ENCODE results near the gene THSD4.

Gene THSD4

GRCh38 chr15:71515375-71516186 is 400.3 kb downstream of the THSD4 start:
- no peaks in the 10 kb centered on the region for H3K27me3 ChIP-seq
- no peak for TF ChIP-seq Cebpa-rat (IDR thresholded peaks at IDR 0.05)
- no peak overlapping the region for H3K4me2 ChIP-seq
- H3K4me3 ChIP-seq = no peak overlapping the region
- H3K27ac ChIP-seq = no peak overlapping the region
- H3K4me1 ChIP-seq = no peaks in the 10 kb centered on the region
- no peaks in the 10 kb centered on the region for H3K9me3 ChIP-seq
- no peaks in the 10 kb centered on the region for H4K20me1 ChIP-seq
- H3K36me3 ChIP-seq = no peaks in the 10 kb centered on the region
- H3K9ac ChIP-seq = no peak overlapping the region

GRCh38 chr15:71517751-71518150 is 402.5 kb downstream of the THSD4 start:
- no peak overlapping the region for H3K4me2 ChIP-seq
- H3K9me3 ChIP-seq = no peaks in the 10 kb centered on the region
- H3K9ac ChIP-seq = no peak overlapping the region
- TF ChIP-seq Cebpa-rat (IDR thresholded peaks at IDR 0.05) = no peak
- H3K36me3 ChIP-seq = no peaks in the 10 kb centered on the region
- H4K20me1 ChIP-seq = no peaks in the 10 kb centered on the region
- no peaks in the 10 kb centered on the region for H3K27me3 ChIP-seq
- H3K27ac ChIP-seq = no peak overlapping the region
- H3K4me1 ChIP-seq = no peaks in the 10 kb centered on the region
- no peak overlapping the region for H3K4me3 ChIP-seq

GRCh38 chr15:71518661-71519060 is 403.4 kb downstream of the THSD4 start:
- H3K9ac ChIP-seq = no peak overlapping the region
- no peak for TF ChIP-seq Cebpa-rat (IDR thresholded peaks at IDR 0.05)
- no peak overlapping the region for H3K27ac ChIP-seq
- no peaks in the 10 kb centered on the region for H3K27me3 ChIP-seq
- no peaks in the 10 kb centered on the region for H3K4me1 ChIP-seq
- H3K4me2 ChIP-seq = no peak overlapping the region
- no peaks in the 10 kb centered on the region for H3K36me3 ChIP-seq
- H4K20me1 ChIP-seq = no peaks in the 10 kb centered on the region
- no peak overlapping the region for H3K4me3 ChIP-seq
- H3K9me3 ChIP-seq = no peaks in the 10 kb centered on the region

GRCh38 chr15:71526060-71526820 is 411.0 kb downstream of the THSD4 start:
- no peak overlapping the region for H3K4me2 ChIP-seq

GRCh38 chr15:71529361-71529760 is 414.1 kb downstream of the THSD4 start:
- no peak overlapping the region for H3K9ac ChIP-seq
- no peak overlapping the region for H3K4me3 ChIP-seq
- H3K4me1 ChIP-seq = no peaks in the 10 kb centered on the region
- H3K27ac ChIP-seq = no peak overlapping the region
- no peaks in the 10 kb centered on the region for H4K20me1 ChIP-seq
- H3K4me2 ChIP-seq = no peak overlapping the region
- no peak for TF ChIP-seq Cebpa-rat (IDR thresholded peaks at IDR 0.05)
- no peaks in the 10 kb centered on the region for H3K27me3 ChIP-seq
- peaks cover 5% of the 10 kb centered on the region; the same call in 1 of the 2 replicates for H3K9me3 ChIP-seq
- H3K36me3 ChIP-seq = no peaks in the 10 kb centered on the region

More at GRCh38 chr15:71526060-71526820, 411.0 kb downstream of the THSD4 start:
- H4K20me1 ChIP-seq = no peaks in the 10 kb centered on the region
- H3K9me3 ChIP-seq = no peaks in the 10 kb centered on the region
- H3K27me3 ChIP-seq = no peaks in the 10 kb centered on the region
- no peak overlapping the region for H3K4me3 ChIP-seq
- H3K4me1 ChIP-seq = no peaks in the 10 kb centered on the region
- H3K9ac ChIP-seq = no peak overlapping the region
- no peaks in the 10 kb centered on the region for H3K36me3 ChIP-seq
- no peak overlapping the region for H3K27ac ChIP-seq
- TF ChIP-seq Cebpa-rat (IDR thresholded peaks at IDR 0.05) = no peak

- H3K4me1 ChIP-seq = no peaks in the 10 kb centered on the region
- H3K9ac ChIP-seq = no peak overlapping the region
- H3K27me3 ChIP-seq = no peaks in the 10 kb centered on the region
- no peak overlapping the region for H3K4me3 ChIP-seq
- peaks cover 5% of the 10 kb centered on the region; the same call in 1 of the 2 replicates for H3K9me3 ChIP-seq
- H4K20me1 ChIP-seq = no peaks in the 10 kb centered on the region
- H3K27ac ChIP-seq = no peak overlapping the region
- H3K4me2 ChIP-seq = no peak overlapping the region
- TF ChIP-seq Cebpa-rat (IDR thresholded peaks at IDR 0.05) = no peak
- no peaks in the 10 kb centered on the region for H3K36me3 ChIP-seq
Observed at GRCh38 chr15:71530116-71530515, 414.8 kb downstream of the THSD4 start.

- no peak overlapping the region for H3K9ac ChIP-seq
- no peaks in the 10 kb centered on the region for H3K36me3 ChIP-seq
- no peaks in the 10 kb centered on the region for H3K4me1 ChIP-seq
- no peak overlapping the region for H3K4me2 ChIP-seq
- no peaks in the 10 kb centered on the region for H4K20me1 ChIP-seq
- H3K27me3 ChIP-seq = no peaks in the 10 kb centered on the region
- no peak overlapping the region for H3K27ac ChIP-seq
- peaks cover 5% of the 10 kb centered on the region; the same call in 1 of the 2 replicates for H3K9me3 ChIP-seq
- TF ChIP-seq Cebpa-rat (IDR thresholded peaks at IDR 0.05) = no peak
- H3K4me3 ChIP-seq = no peak overlapping the region
Observed at GRCh38 chr15:71532994-71533393, 417.7 kb downstream of the THSD4 start.

- no peaks in the 10 kb centered on the region for H3K27me3 ChIP-seq
- H3K4me2 ChIP-seq = no peak overlapping the region
- no peak for TF ChIP-seq Cebpa-rat (IDR thresholded peaks at IDR 0.05)
- no peaks in the 10 kb centered on the region for H3K4me1 ChIP-seq
- H3K4me3 ChIP-seq = no peak overlapping the region
- H4K20me1 ChIP-seq = no peaks in the 10 kb centered on the region
- H3K9ac ChIP-seq = no peak overlapping the region
- H3K36me3 ChIP-seq = no peaks in the 10 kb centered on the region
- H3K9me3 ChIP-seq = 0 out of 2 replicates have a peak, but pooled peaks cover under 1% of the 10 kb centered on the region
- no peak overlapping the region for H3K27ac ChIP-seq
Observed at GRCh38 chr15:71538181-71538580, 422.9 kb downstream of the THSD4 start.

GRCh38 chr15:71541746-71542145 is 426.5 kb downstream of the THSD4 start:
- TF ChIP-seq Cebpa-rat (IDR thresholded peaks at IDR 0.05) = no peak
- H3K36me3 ChIP-seq = no peaks in the 10 kb centered on the region
- no peak overlapping the region for H3K4me3 ChIP-seq
- H3K9ac ChIP-seq = no peak overlapping the region
- no peak overlapping the region for H3K4me2 ChIP-seq
- no peaks in the 10 kb centered on the region for H3K27me3 ChIP-seq
- H3K4me1 ChIP-seq = no peaks in the 10 kb centered on the region
- no peaks in the 10 kb centered on the region for H4K20me1 ChIP-seq
- no peak overlapping the region for H3K27ac ChIP-seq
- H3K9me3 ChIP-seq = no peaks in the 10 kb centered on the region

- Histone ChIP-seq H3K4me2 (no peak overlapping the region), H3K9ac (no peak overlapping the region), H3K27me3 (no peaks in the 10 kb centered on the region), H3K9me3 (no peaks in the 10 kb centered on the region), H3K36me3 (no peaks in the 10 kb centered on the region), H3K27ac (no peak overlapping the region), H3K4me3 (no peak overlapping the region), H3K4me1 (no peaks in the 10 kb centered on the region), H4K20me1 (no peaks in the 10 kb centered on the region)
- TF ChIP-seq Cebpa-rat (IDR thresholded peaks at IDR 0.05) = no peak
Observed at GRCh38 chr15:71542836-71543235, 427.6 kb downstream of the THSD4 start.

Data from BLaER1 (cell line).